Endodermal cell (in vitro differentiated cells): ENCODE measurements around the gene GBA3. TPM values are rescaled to one million over a fixed set of nuclear protein-coding genes. Genes with fewer than 3 reads are reported as not detected.

Experiments
- DNase-seq: peaks from one replicate; pipeline ENCODE4 v3.0.0-alpha.2; 2017
- H3K27ac ChIP-seq: 2 replicates; pipeline ENCODE4 v1.5.1; 2013; ENCODE audit warnings: mild to moderate bottlenecking, low read depth, low read length, moderate library complexity
- H3K27me3 ChIP-seq: 2 replicates; pipeline ENCODE4 v1.6.1; 2013; ENCODE audit warnings: mild to moderate bottlenecking, low read length, moderate library complexity; ENCODE audit not compliant: insufficient read depth, control insufficient read depth, poor library complexity, severe bottlenecking
- H3K36me3 ChIP-seq: 2 replicates; pipeline ENCODE4 v1.7.0; 2013; ENCODE audit warnings: mild to moderate bottlenecking, low read length, moderate library complexity; ENCODE audit not compliant: control insufficient read depth, insufficient read depth
- H3K4me1 ChIP-seq: one replicate; pipeline ENCODE4 v1.7.0; 2013; ENCODE audit warnings: low read length; ENCODE audit not compliant: control insufficient read depth, insufficient read depth
- H3K4me3 ChIP-seq: 2 replicates; pipeline ENCODE4 v1.5.1; 2013; ENCODE audit warnings: mild to moderate bottlenecking, low read length, moderate library complexity
- H3K9ac ChIP-seq: 2 replicates; pipeline ENCODE4 v1.6.1; 2013; ENCODE audit warnings: mild to moderate bottlenecking, low read length, moderate library complexity; ENCODE audit not compliant: poor library complexity, severe bottlenecking; ENCODE audit errors: extremely low read depth
- H3K9me3 ChIP-seq: 2 replicates; pipeline ENCODE4 v1.6.1; 2013; ENCODE audit warnings: mild to moderate bottlenecking, low read length, moderate library complexity; ENCODE audit not compliant: control insufficient read depth
- H3K27ac Mint-ChIP-seq: 2 replicates; pipeline ENCODE4 v1.8.0; 2020; ENCODE audit warnings: mixed read lengths
- H3K27me3 Mint-ChIP-seq: 2 replicates; pipeline ENCODE4 v1.8.0; 2021; ENCODE audit warnings: mild to moderate bottlenecking, mixed read lengths; ENCODE audit not compliant: insufficient read depth
- H3K36me3 Mint-ChIP-seq: 2 replicates; pipeline ENCODE4 v1.8.0; 2020; ENCODE audit warnings: low read depth, mixed read lengths
- H3K4me1 Mint-ChIP-seq: 2 replicates; pipeline ENCODE4 v1.8.0; 2020; ENCODE audit warnings: mixed read lengths
- H3K4me3 Mint-ChIP-seq: 2 replicates; pipeline ENCODE4 v1.8.0; 2020; ENCODE audit warnings: mild to moderate bottlenecking, moderate library complexity, mixed read lengths
- H3K9me3 Mint-ChIP-seq: 2 replicates; pipeline ENCODE4 v1.8.0; 2020; ENCODE audit warnings: mild to moderate bottlenecking, mixed read lengths
- WGBS, 2 experiments: methylation state at CpG; one replicate each; pipeline versions ENCODE4 v1.1.5 to v1.1.7; 2013; ENCODE audit warnings: missing lambda C conversion rate in 2 of 2, mixed read lengths in 1 of 2; ENCODE audit not compliant: insufficient coverage in 1 of 2, insufficient read length in 1 of 2; 5-methylcytosine and 5-hydroxymethylcytosine counted together
- total RNA-seq, 2 donors: library from RNA; stranded (reverse); fragmentation: NEBNext Ultra II Directional in 1 of 2; extraction: Animal tissue kit (Norgen Biotek cat#: 25700) in 1 of 2; gene quantifications; 2 replicates in 1 of 2; 3 replicates in 1 of 2; pipeline ENCODE4 v1.2.1, GENCODE V29; 2021
- TF ChIP-seq, protein P1 (sequence below): fragments of 200-600 bp; sonication (generic); conservative IDR thresholded peaks from 2 replicates; pipeline ENCODE4 v1.5.0; 2021; ENCODE audit warnings: antibody characterized with exemption, mild to moderate bottlenecking

The GBA3 gene
- total RNA-seq, 2 donors from 2014 or later: not detected

DNA sequence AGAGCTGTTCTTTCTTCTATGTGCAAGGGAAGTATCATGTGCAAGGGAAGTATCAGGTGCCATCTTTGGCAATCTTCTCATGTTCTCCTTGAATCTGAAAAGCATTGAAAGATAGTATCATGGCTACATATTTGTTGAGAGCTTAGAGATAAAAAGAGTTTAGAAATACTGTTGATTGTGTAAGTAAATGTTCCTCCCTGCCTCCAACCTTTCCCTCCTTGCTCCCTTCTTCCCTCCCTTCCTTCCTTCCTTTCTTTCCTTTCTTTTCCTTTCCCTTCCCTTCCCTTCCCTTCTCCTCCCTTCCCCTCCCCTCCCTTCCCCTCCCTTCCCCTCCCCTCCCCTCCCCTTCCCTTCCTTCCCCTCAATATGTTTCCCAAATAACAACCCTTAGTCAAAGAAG lies 108.7 kb downstream of the GBA3 start:
- H3K4me1 Mint-ChIP-seq: no peaks in the 10 kb centered on the region
- no peak overlapping the region for H3K27ac Mint-ChIP-seq

DNA sequence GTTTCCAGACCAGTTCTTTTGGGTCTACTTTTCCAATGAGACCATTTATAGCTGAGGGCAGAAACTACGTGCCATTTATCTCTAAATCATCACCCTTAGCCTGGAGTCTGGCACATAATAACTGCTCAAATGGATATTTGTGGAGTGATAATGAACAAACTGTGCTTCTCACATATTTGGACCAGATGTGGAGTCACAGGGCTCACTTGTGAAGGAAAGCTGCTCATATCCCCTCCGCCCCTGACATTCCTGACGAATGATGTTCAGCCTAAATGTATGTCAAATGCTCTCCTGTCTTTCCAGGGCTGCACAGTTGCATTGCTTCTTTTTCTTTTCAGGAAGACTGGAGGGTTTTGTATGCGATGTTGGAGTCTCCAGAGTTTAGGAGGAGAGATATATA lies 110.1 kb downstream of the GBA3 start:
- no peak overlapping the region for H3K4me3 ChIP-seq
- H3K9ac ChIP-seq: no peak overlapping the region
- TF ChIP-seq, protein P1, sequence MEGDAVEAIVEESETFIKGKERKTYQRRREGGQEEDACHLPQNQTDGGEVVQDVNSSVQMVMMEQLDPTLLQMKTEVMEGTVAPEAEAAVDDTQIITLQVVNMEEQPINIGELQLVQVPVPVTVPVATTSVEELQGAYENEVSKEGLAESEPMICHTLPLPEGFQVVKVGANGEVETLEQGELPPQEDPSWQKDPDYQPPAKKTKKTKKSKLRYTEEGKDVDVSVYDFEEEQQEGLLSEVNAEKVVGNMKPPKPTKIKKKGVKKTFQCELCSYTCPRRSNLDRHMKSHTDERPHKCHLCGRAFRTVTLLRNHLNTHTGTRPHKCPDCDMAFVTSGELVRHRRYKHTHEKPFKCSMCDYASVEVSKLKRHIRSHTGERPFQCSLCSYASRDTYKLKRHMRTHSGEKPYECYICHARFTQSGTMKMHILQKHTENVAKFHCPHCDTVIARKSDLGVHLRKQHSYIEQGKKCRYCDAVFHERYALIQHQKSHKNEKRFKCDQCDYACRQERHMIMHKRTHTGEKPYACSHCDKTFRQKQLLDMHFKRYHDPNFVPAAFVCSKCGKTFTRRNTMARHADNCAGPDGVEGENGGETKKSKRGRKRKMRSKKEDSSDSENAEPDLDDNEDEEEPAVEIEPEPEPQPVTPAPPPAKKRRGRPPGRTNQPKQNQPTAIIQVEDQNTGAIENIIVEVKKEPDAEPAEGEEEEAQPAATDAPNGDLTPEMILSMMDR: no peak
- H3K9me3 ChIP-seq: no peaks in the 10 kb centered on the region
- Mint-ChIP-seq H3K27ac (no peak overlapping the region), H3K9me3 (no peaks in the 10 kb centered on the region), H3K4me3 (no peak overlapping the region), H3K4me1 (no peaks in the 10 kb centered on the region), H3K27me3 (peaks cover 2% of the 10 kb centered on the region), H3K36me3 (no peaks in the 10 kb centered on the region)
- H3K27ac ChIP-seq: no peak overlapping the region
- no peaks in the 10 kb centered on the region for H3K36me3 ChIP-seq
- DNase-seq: no peak
- H3K27me3 ChIP-seq: no peaks in the 10 kb centered on the region
- WGBS, 2 experiments: 93 to 97% methylated on average over 3 to 4 of the region's 4 CpGs
- H3K4me1 ChIP-seq: no peaks in the 10 kb centered on the region

More for the DNA sequence above, 108.7 kb downstream of the GBA3 start:
- peaks cover 2% of the 10 kb centered on the region for H3K27me3 Mint-ChIP-seq
- Histone ChIP-seq H3K27me3 (no peaks in the 10 kb centered on the region), H3K36me3 (no peaks in the 10 kb centered on the region), H3K9me3 (no peaks in the 10 kb centered on the region), H3K9ac (no peak overlapping the region), H3K27ac (no peak overlapping the region), H3K4me1 (no peaks in the 10 kb centered on the region), H3K4me3 (no peak overlapping the region)
- no peaks in the 10 kb centered on the region for H3K9me3 Mint-ChIP-seq
- TF ChIP-seq, protein P1: no peak
- no peak overlapping the region for H3K4me3 Mint-ChIP-seq
- no peaks in the 10 kb centered on the region for H3K36me3 Mint-ChIP-seq
- no peak for DNase-seq

DNA sequence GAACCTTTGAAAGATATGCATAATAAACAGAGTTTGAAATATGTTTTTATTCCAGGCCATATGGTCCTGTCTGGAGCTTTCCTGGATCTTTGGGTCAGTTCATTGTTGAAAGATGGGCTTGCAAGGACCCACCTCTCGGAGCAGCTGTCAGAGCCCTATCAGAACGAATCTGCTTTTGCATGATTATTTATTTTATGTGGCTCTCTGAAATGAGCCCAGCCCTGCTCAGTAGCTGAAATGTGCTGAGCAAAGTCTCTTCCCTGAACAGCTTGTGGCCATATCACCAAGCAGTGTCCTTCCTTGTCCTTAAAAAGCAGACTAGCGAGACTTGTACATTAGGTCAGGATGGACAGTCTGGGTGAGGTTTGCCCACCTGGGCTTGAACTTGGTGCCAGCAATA lies 110.8 kb downstream of the GBA3 start:
- no peak overlapping the region for H3K9ac ChIP-seq
- no peaks in the 10 kb centered on the region for H3K4me1 Mint-ChIP-seq
- TF ChIP-seq, protein P1: no peak
- no peaks in the 10 kb centered on the region for H3K4me1 ChIP-seq
- no peak overlapping the region for H3K27ac Mint-ChIP-seq
- no peaks in the 10 kb centered on the region for H3K36me3 ChIP-seq
- H3K27me3 Mint-ChIP-seq: peaks cover 2% of the 10 kb centered on the region
- H3K4me3 Mint-ChIP-seq: no peak overlapping the region
- H3K27me3 ChIP-seq: no peaks in the 10 kb centered on the region
- no peaks in the 10 kb centered on the region for H3K36me3 Mint-ChIP-seq
- no peak overlapping the region for H3K4me3 ChIP-seq
- H3K27ac ChIP-seq: no peak overlapping the region
- 89 to 96% methylated on average over 3 of the region's 3 CpGs for WGBS, 2 experiments
- no peaks in the 10 kb centered on the region for H3K9me3 ChIP-seq
- H3K9me3 Mint-ChIP-seq: no peaks in the 10 kb centered on the region
- DNase-seq: no peak
